Measurements from ENCODE around the gene POTEB3.
"Not testable (repeated sequence)": the region's sequence is repeated elsewhere in the genome, so short reads cannot be mapped to it uniquely, and the experiment has no call there.

DNA sequence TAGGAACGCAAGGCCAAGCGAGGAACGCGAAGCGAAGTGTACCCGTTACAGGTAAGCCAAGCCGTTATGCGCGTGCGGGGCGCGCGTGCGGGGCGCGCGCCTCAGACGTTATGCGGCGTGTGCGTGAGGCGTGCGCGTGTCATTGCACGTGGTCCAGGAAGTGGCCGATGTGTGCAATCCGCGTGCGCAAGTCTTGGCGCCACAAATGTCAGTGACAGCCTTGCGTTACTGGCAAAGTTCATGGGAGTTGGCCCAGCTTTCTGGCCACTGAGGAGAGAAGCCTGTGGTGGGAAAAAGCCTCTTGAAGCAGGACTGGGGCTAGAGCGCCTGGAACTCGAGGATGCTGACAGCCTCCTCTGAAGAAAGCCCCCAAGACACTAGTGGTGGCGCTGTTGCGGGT is at the start of gene POTEB3:
- not testable (repeated sequence) for TF ChIP-seq POLR2AphosphoS5, POLR2A (IDR thresholded peaks at IDR 0.05)
- TF ChIP-seq, protein P1, sequence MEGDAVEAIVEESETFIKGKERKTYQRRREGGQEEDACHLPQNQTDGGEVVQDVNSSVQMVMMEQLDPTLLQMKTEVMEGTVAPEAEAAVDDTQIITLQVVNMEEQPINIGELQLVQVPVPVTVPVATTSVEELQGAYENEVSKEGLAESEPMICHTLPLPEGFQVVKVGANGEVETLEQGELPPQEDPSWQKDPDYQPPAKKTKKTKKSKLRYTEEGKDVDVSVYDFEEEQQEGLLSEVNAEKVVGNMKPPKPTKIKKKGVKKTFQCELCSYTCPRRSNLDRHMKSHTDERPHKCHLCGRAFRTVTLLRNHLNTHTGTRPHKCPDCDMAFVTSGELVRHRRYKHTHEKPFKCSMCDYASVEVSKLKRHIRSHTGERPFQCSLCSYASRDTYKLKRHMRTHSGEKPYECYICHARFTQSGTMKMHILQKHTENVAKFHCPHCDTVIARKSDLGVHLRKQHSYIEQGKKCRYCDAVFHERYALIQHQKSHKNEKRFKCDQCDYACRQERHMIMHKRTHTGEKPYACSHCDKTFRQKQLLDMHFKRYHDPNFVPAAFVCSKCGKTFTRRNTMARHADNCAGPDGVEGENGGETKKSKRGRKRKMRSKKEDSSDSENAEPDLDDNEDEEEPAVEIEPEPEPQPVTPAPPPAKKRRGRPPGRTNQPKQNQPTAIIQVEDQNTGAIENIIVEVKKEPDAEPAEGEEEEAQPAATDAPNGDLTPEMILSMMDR (IDR thresholded peaks at IDR 0.05) = not testable (repeated sequence)

All from breast epithelium (tissue), 3 donors.